Gastroesophageal sphincter (tissue), 3 donors: ENCODE measurements around the gene UMOD.

Experiments used
- CTCF ChIP-seq, 4 experiments: fragments of 200-600 bp in 2 of 4; fragments of 450-650 bp in 2 of 4; sonication (generic) in 1 of 4; IDR thresholded peaks; one replicate each; pipeline ENCODE4 v1.5.1; 2017 to 2019; ENCODE audit warnings: antibody characterized with exemption in 4 of 4, mild to moderate bottlenecking in 2 of 4, moderate library complexity in 2 of 4
- POLR2A ChIP-seq, 2 donors: fragments of 450-650 bp; IDR thresholded peaks; one replicate each; pipeline ENCODE4 v1.6.1; 2017; ENCODE audit warnings: antibody characterized with exemption in 2 of 2, mild to moderate bottlenecking in 2 of 2, moderate library complexity in 1 of 2
- POLR2AphosphoS5 ChIP-seq: sonication (generic); formaldehyde crosslinking; IDR thresholded peaks from one replicate; pipeline ENCODE4 v1.6.1; 2017; ENCODE audit warnings: antibody characterized with exemption

GRCh38 chr16:20393801-20394577 is 41.5 kb upstream of the UMOD start:
- TF ChIP-seq CTCF (IDR thresholded peaks at IDR 0.05) (no peak), POLR2A (IDR thresholded peaks at IDR 0.05) (no peak), POLR2AphosphoS5 (peak; percentile 21)
